HL-60/S4 treated with phorbol 12-myristate 13-acetate at 8.2 ng/mL for 4 days and 3 days (cell line): ENCODE results near the gene DHRS3.

Experiments
- in situ Hi-C: fragments of 300-500 bp; cut with MboI; formaldehyde crosslinking; loops from 2 replicates; pipeline ENCODE4 v1.15.0; 2022; ENCODE audit warnings: low sequenced_read_pairs

Gene DHRS3

DNA sequence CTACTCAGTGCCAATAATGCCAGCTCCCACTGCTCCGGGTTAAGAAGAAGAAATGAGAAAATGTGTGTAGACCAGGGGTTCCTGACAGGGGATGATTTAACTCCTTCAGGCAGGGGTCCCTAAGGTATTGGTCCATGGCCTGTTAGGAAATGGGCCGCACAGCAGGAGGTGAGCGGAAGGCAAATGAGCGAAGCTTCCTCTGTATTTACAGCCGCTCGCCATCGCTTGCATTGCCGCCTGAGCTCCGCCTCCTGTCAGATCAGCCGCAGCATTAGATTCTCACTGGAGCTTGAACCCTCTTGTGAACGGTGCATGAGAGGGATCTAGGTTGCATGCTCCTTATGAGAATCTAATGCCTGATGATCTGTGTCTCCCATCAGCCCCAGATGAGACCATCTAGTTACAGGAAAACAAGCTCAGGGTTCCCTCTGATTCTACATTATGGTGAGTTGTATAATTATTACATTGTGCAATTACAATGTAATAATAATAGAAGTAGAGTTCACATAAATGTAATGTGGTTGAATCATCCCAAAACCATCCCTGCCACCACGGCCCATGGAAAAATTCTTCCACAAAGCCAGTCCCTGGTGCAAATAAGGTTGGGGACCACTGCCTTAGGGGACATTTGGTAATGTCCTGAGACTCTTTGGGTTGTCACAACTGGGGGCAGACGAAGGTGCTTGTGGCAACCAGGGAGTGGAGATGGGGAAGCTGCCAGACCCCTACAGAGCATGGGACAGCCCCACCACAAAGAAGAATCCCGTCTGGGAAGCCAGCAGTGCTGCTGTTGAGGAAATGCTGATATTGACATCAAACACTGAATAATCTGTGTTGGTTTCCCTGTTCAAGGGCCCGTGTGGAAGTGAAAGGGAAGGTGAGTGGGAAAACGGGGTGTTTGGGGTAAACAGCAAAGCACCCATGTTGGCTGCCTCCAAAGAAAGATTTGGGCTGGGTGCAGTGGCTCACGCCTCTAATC, 60.8 kb downstream of the DHRS3 start:
- in situ Hi-C loops, result no loop called here

DNA sequence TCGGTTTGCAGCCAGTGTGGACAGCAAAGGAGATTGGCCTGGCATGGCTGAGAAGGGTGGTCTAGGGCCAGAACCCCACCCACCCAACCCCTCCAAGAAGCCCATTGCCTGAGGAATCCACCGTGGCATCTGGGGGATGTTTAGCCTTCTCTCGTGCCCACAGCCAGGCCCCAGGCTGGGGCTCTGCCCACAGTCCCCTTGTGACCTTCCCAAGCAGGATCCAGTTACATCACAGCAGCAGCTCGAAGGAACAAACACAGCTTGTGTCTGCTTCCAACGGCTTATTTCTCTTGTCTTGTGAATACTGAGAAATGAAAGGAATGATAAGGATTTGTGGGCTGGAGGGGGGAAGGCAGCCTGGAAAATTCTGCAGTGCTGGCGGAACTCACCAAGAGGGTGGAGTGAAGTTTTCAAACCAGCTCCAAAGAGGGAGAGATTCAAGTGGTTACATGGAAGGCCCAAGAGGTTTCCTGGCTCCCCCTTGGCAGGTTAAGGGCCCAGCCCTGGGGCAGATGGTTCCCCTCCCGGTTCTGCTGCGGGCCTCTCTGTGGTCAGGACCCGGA, 61.6 kb downstream of the DHRS3 start:
- in situ Hi-C loops, result no loop called here

DNA sequence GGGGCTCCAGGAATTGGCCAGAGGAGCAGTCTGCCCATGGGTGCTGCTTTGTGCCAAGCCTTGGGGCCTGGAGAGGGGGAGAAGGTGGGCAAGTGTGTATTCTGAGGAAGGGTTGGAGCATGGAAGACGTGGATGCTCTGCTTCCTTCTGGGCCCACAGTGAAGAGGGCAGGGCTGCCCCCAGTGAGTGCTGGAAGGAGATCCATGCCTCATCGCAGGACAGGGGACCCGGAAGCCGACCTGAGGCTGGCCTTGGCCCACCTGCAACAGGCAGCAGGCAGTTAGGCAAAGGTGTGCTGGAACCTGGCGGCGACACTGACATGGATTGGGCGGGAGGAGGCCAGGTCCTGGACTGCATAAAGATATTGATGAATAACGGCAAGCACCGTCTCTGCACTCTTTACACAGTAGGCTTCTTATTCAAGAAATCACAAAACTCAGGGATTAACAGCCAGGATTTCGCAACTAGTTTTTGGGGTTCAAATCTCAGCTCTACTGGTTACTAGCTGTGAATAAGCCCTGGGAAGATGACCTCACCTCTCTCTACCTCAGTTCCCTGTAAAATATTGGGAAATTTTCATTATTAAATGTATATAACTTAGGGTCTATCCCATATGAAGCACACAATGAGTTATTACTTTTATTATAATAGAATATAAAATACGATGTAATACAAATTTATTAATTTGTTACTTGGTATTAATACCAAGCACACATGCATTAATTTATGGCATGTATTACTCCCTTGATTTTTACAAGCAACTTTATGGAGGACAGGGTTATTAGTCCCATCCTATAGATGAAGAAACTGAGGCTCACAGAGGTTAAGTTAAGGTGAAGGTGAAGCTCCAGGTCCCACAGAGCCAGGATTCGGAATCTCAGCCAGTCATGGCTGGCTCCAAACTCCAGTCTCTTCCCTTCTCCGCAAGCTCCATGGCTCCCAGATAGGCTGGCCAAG, 62.3 kb downstream of the DHRS3 start:
- in situ Hi-C loops, result no loop called here

DNA sequence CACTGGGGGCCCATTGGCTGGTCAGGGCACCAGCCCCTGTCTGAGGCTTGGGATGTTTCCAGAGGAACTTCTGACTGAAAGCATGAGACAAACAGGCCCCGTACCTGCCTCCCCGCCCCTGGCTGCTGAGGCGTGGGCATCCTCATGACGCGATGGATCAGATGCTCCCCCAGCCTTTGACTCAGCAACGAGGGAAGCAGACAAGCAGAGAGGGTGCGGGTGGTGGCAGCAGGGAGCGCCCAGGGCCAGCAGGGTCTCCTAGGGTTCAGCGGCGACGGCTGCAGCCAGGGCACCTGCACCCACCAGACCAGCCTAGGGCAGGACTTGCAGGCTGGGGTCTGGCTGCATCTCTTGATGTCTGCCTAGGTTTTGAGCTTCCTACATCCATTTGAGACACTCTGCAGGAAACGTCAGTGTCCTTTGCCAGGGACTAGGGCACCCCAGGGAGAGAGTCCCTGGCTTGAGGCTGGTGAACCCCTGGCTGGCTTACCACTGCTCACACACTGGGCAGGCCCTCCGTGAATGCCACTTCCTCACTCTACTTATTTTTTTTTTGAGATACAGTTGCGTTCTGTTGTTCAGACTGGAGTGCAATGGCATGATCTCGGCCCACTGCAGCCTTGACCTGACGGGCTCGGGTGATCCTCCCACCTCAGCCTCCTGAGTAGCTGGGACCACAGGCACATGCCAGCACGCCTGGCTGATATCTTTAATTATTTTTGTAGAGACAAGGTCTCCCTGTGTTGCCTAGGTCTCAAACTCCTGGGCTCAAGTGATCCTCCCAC, 63.3 kb downstream of the DHRS3 start:
- in situ Hi-C loops, result no loop called here

DNA sequence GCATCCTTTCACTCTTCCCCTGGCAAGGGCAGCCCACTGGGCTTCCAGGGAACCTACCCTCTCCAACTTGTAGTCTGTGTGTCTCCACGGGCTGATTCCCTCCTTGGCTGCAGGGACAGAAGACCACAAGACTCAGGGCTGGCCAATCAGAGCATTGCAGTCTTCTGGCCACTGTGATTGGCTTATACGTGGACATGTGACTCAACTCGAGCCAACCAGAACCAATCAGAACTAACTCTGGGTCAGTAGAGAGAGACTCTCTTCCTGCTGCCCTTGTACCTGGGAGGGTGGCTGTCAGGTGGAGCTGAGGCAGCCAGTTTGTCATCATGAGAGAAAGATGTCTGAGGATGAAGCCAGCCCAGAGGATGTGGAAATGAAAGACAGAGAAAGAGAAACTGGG, 64.0 kb downstream of the DHRS3 start:
- in situ Hi-C loops, result no loop called here

DNA sequence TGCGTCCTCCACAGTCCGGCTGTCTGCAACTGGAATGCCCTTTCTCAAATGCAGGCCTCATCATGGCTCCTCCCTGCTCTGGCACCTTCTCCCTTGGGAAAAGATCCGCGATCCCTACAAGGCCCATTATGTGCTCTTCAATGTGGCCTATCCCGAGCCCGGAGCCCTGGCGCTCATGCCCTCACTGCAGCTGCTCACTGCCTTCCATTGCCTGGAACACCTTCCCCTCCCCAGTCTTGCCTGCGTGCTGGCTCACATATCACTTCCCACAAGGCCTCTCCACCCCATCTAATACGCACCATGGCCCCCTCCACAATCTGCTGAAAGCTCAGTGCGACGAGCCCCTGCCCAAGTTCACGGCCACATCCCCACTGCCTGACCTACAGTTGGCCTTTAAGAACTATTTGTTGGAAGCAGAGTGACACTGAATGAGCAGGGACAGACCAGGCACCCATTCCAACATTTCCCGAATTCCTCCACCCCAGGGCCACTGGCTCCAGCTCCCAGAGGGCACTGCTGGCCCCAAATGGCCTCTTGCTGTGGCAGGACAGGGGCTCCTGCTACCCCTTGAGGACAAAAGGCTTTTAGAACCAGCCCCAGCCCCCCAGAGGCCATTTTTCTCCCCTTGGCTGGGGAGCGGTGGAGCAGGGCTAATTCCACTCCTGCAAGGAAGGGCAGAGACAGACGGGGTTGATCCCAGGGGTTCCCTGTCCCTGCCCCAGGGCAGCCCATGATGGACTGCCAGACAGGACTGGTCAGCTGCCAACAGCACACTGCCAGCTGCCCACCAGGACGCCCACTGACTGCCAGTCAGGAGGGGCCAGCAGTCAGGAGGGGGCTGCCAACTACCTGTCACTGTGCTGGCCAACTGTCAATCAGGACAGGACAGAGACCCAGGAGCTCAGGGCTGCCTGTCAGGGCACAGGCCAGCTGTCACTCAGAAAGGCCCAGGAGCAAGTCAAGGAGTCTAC, 64.8 kb downstream of the DHRS3 start:
- in situ Hi-C loops, result no loop called here

DNA sequence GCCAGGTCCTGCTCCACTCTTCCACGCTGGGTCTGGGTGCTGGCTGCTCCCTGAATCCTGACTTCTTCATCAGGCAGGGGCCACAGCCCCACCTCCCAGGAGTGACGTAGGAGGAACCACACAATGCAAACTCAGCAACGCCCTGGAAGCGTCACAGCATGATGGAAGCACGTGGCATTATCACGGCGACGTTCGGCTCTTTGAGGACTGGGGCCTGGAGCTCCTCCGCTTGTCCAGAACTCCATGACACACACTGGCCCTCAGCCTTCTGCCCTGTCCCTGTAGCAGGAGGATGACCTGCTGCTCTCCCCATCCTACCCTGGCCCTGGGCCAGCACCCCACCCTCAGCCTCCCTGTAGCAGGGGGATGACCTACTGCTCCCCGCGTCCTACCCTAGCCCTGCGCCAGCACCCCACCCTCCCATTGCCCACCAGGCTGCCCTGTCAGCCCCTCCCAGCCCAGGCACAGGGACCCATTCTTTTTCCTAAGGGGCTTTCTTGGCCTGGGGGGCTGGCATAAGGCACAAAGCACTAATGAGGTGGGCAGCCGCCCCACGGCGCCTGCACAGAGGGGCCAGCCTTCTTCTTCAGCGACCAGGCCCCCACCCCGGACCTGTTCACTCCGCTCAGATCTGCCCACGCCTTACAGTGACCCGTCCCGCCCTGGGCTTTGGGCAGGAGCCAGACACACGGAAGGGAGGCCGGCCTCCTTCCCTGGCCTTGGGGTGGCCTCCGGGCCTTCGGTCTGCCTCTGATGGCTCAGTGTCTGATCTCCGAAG, 65.7 kb downstream of the DHRS3 start:
- in situ Hi-C loops, result no loop called here

DNA sequence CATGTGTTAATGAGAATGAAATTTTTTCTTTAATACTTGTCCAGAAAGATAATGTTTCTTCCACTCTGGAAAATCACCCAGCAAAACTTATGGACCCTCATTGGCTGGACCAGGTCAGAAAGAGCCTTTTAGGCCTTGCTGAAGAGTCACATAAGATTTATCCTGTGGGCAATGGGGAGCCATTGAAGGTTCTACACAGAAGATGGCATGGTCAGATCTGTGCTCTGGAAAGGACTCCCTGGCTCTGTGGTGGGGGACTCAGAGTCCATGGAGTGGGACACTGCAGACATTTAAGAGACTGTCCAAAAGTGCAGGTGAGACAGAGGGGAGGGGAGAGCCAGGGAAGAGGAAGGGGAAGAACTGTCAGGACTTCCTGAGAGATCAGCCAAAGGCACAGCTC, 66.4 kb downstream of the DHRS3 start:
- in situ Hi-C loops, result no loop called here

DNA sequence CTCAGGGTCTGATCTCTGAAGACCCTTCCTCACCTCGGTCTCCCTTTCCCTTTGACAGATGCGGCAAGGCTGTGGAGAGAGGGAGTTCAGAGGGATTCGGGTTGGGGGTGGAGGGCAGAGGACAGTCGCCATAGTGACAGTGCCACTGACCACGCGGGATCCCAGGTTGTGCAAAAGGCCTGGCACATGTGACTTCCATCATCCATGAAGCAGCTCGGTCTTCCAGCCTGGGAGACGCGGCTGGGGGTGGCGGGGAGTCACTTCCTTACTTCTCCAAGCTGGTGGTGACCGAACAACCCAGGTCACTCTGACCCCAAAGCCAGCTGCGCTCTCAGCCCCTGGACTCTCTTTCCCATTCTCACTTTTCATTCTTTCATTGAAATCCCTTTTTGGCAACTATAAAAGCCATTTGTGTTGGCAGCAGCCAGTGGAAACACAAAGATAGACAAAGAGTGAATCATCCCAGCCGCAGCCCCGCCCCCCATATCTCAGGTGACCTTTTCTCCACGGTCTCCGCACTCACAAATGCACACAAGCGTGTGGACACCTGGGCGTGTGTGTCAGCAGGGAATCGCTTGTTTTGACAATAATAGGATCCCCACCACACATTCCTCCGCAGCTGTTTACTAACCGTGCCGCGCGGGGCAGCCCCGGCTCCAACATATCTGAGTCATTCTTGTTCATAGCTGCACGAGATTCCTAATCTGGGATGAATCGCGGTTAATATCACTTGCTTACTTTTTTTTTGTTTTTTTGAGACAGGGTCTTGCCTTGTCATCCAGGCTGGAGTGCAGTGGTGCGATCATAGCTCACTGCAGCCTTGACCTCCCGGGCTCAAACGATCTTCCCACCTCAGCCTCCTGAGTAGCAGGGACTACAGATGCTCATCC, 68.3 kb downstream of the DHRS3 start:
- in situ Hi-C loops, result no loop called here

DNA sequence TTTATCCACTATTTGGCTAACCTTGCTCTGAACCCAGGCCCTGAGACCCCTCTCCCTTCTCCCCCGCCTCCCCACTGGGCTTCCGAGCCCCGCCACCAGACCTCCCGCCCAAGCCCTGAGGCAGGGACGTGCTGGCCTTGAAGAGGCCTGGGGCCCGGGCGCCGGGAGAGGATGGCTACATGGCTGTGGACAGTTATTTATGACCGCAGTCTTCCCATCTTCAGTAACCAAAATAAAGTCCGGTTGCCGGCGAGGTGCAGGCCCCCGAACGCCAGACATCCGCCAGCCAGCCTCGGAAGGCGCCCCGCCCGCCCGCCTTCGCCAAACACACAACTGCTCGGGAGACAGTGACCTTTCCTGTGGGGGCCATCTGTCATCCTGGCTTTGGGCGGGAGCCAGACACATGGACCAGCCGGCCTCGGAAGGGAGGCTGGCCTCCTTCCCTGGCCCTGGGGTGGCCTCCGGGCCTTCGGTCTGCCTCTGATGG, 69.0 kb downstream of the DHRS3 start:
- in situ Hi-C loops, result no loop called here

DNA sequence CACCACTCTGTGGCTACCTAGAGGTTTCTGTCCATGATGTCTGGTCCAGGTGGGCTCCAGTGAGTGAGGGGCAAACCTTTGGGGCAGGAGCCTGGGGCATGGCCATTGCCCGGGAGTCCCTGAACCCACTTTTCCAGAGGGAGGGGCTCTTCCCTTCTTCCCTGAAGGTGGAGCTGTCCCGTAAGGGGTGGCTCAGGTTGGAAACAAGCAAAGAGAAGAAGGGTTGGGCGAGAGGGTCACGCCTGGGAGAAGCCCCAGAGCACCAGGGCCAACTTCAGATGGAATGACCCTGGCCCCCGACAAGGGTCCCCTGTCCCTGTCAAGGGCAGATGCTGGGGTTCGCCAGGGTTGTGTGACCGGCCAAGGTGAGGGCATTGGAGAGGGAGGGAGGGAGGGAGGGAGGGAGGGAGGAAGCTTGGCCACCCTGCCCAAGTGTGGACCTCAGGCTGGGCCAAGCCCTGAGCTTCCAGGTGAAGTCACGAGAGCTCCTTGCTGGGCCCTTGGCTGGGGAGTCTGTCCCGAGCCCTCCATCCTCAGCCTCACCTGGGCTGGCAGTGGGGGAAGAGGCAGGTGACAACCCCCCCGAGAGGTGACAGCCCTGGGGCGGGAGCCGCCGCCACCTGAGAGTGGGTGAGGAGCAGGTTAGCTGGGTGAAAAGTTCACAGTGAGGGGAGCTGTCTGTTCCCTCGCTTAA, 69.6 kb downstream of the DHRS3 start:
- in situ Hi-C loops, result no loop called here

DNA sequence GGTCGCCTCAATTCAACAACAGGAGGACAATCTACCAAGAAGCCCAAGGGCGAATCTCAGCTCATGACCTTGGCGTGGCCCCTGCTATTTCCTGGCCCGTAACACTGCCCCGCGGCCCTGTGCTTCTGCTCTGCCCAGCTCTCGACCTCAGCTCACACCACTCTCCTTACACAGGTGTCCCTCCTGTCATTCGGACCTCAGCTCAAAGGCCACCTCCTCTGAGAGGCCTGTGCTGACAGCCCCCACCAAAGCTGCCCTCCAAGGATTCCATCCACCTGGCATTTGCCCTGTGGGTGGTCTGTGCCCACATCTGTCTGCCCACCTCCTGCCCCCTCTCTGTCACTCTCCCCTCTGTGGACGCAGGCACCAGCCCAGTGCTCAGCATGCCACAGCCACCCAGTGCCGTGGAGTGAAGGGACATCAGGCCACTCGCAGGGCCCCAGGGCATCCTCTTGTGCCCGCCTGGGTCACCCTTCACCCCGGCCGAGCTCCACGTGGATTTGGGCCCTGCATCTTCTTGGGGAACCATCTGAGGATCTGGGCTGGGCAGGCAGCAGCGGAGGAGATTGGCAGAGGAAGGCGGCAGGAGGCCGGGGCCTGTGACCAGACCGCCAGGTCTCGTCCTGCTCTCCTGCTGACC, 70.3 kb downstream of the DHRS3 start:
- in situ Hi-C loops, result no loop called here

DNA sequence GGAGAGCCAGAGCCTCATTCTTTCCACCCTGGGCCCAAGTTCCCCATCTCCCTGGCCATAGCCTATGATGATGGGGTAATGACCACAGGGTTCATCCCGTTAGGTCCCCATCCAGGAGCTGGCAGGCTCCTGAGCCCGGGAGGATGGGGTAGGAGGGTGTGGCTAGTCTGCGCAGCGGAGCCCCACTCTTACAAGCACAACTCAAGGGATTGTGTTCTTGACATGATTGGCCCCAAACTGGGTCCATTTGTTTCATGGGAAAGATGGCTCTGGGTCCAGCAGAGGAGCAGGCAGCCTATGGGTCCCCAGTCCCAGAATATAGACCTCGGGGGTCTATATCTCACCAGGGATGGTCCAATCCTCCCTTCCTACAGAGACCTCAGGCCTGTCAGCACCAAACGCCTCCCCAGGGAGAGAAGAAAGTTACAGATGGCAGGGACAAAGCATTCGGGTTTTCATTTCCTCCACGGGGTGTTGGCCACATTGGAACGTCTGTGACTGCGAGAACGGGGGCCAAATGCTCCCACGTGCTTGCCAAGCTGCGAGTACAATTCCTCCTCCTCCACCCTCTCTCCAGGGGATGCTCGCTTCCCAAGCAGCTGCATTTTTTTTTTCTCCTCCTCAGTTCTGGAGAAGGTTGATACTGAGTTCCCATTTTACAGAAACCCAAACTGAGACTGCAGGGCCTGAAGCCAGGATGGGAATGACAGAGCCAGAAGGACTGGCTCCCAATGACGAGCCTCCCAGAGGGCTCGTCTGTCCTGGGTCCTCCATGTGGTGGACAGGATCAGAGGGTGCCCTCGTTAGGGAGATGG, 71.0 kb downstream of the DHRS3 start:
- in situ Hi-C loops, result no loop called here

DNA sequence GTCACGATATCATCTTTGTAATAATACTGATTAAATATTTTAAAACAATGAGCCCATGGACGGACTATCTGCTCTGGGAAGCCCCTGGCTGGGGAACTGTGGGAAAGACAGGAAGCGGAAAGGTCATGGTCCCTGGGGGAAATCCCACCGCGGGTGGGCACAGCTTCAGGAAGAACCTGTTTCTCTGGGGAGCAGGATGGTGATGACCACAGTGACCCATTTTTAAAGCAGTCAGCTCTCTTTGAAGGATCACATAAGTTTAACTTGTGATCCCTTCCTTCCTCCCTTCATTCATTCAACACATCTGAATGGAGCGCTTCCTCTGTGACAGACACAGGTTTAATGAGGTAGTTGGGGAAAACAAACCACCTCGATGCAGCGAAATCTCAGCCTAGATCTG, 73.0 kb downstream of the DHRS3 start:
- in situ Hi-C loops, result no loop called here

DNA sequence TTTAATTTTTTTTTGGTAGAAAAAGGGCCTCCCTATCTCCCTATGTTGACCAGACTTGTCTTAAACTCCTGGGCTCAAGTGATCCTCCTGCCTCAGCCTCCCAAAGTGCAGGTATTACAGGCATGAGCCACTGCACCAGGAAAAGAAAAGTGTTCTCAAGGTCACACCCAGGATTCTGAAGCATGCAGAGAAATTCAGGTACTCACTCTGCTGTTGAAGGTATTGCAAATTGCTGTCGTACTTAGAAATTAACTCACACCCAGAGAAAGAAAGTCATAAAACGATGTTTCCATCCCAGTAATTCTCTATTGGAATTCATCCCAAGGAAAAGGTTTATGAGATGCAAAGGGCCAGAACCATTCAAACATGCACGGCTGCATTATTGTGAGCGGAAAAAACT, 73.7 kb downstream of the DHRS3 start:
- in situ Hi-C loops, result no loop called here

DNA sequence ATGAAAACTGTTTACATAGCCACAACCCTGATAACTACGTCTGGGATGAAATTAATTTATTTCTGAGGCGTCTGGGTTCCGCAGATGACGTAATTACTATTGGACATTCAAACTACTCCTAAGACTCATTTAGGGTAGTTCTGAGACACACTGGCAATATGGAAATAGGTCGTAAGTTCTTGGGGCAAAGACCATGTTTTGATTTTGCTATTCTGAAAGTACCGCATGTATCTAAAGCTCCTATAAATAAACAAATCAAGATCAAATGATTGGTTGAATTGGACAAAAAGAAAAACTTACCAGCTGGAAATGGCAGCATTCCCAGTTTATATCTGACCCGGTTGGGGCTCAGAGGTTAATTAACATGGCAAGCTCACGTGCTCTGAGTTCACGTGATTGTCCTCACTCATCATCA, 74.3 kb downstream of the DHRS3 start:
- in situ Hi-C loops, result no loop called here
